Lung (tissue), 12 donors: ENCODE results near the gene CCN6. TPM values are rescaled to one million over a fixed set of nuclear protein-coding genes. Genes with fewer than 3 reads are reported as not detected.

Source experiments
- ATAC-seq: fragments of 200-7000 bp; cut with Tn5 transposase; one replicate; pipeline ENCODE4 v1.9.1; 2020; ENCODE audit warnings: moderate number of reproducible peaks; ENCODE audit not compliant: insufficient read depth, low FRiP score
- DNase-seq, 3 donors: peaks; one replicate each; pipeline ENCODE4 v3.0.0-alpha.2; 2013 to 2017
- H3K27ac ChIP-seq, 2 donors: one replicate each; pipeline ENCODE4 v1.5.1; 2013; ENCODE audit warnings: mild to moderate bottlenecking in 2 of 2, moderate library complexity in 2 of 2, control low read depth in 1 of 2, inconsistent platforms in 1 of 2, low read depth in 1 of 2, low read length in 1 of 2
- H3K27me3 ChIP-seq, 3 donors: one replicate each; pipeline ENCODE4 v1.5.1; 2013; ENCODE audit warnings: low read length in 2 of 3; ENCODE audit not compliant: control insufficient read depth in 3 of 3, insufficient read depth in 3 of 3
- H3K36me3 ChIP-seq, 4 donors: one replicate each; pipeline ENCODE4 v1.5.1; 2013; ENCODE audit warnings: low read length in 4 of 4, mild to moderate bottlenecking in 1 of 4, moderate library complexity in 1 of 4; ENCODE audit not compliant: control insufficient read depth in 4 of 4, insufficient read depth in 4 of 4
- H3K4me1 ChIP-seq, 5 donors: one replicate each; pipeline ENCODE4 v1.5.1; 2013; ENCODE audit warnings: low read length in 5 of 5, mild to moderate bottlenecking in 2 of 5, moderate library complexity in 1 of 5; ENCODE audit not compliant: control insufficient read depth in 5 of 5, insufficient read depth in 5 of 5
- H3K4me3 ChIP-seq: one replicate; pipeline ENCODE4 v1.5.1; 2013; ENCODE audit warnings: mild to moderate bottlenecking, control low read depth, moderate library complexity
- H3K9ac ChIP-seq, 2 donors: one replicate each; pipeline ENCODE4 v1.5.1; 2013; ENCODE audit warnings: low read length in 2 of 2, control low read depth in 1 of 2; ENCODE audit not compliant: insufficient read depth in 1 of 2
- H3K9me3 ChIP-seq, 4 donors: one replicate each; pipeline ENCODE4 v1.5.1; 2013; ENCODE audit warnings: low read length in 3 of 4, mild to moderate bottlenecking in 1 of 4, moderate library complexity in 1 of 4; ENCODE audit not compliant: control insufficient read depth in 4 of 4, insufficient read depth in 3 of 4
- WGBS, 2 donors: extraction: QIAGEN DNeasy Blood & Tissue Kit; methylation state at CpG; one replicate each; pipeline ENCODE4 v1.1.7; 2013; 5-methylcytosine and 5-hydroxymethylcytosine counted together
- polyA plus RNA-seq, 2 donors: library from polyadenylated mRNA; stranded (reverse); fragments of 200-250 nt; gene quantifications; one replicate each; pipeline ENCODE4 v1.2.1, GENCODE V29; 2013
- total RNA-seq, 2 donors: library from RNA; depleted of rRNA in 1 of 2; stranded (reverse); fragments of >200 nt in 1 of 2; gene quantifications; one replicate each; pipeline ENCODE4 v1.2.1, GENCODE V29; 2014 to 2021
- TF ChIP-seq, protein P1 (sequence below): IDR thresholded peaks from 2 replicates; pipeline ENCODE4 v1.5.1; 2012; ENCODE audit warnings: mild to moderate bottlenecking; ENCODE audit errors: control extremely low read depth, extremely low read depth
- donor health status: control.
- donor health status: control.
- donor health status: Bipolar disorder and iron deficiency.
- donor health status: healthy.
- donor health status: DM: yes; HTN: yes; CAD: no.

Gene CCN6
- total and polyA plus RNA-seq, 4 donors = not detected

DNA sequence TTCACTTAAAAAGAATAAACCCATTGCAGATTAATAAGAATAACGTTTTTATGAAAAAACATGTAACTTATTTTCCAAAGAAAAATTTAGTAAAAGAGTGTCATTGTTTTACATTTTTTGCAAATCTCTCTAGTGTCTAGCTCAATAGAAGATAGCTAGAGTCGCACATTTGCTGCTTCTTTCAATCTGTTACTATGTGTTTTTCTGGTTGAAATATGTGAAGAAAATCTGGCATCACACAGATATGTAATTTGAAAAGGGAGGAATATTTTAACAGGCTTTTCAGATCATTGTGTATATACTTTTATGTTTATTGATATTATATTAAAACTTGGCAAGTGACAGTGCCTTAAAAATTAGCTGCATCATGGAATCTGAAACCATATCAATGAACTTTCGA, 9.1 kb downstream of the CCN6 start:
- no peak overlapping the region for H3K9ac ChIP-seq
- ATAC-seq = no peak
- no peaks in the 10 kb centered on the region for H3K36me3 ChIP-seq
- WGBS, 2 donors = 88 to 94% methylated on average over 3 of the region's 3 CpGs
- H3K27ac ChIP-seq = no peak overlapping the region
- no peaks in the 10 kb centered on the region for H3K27me3 ChIP-seq
- H3K4me1 ChIP-seq = peaks cover 0 to 4% (median 0%) of the 10 kb centered on the region in 5 donors
- TF ChIP-seq, protein P1, sequence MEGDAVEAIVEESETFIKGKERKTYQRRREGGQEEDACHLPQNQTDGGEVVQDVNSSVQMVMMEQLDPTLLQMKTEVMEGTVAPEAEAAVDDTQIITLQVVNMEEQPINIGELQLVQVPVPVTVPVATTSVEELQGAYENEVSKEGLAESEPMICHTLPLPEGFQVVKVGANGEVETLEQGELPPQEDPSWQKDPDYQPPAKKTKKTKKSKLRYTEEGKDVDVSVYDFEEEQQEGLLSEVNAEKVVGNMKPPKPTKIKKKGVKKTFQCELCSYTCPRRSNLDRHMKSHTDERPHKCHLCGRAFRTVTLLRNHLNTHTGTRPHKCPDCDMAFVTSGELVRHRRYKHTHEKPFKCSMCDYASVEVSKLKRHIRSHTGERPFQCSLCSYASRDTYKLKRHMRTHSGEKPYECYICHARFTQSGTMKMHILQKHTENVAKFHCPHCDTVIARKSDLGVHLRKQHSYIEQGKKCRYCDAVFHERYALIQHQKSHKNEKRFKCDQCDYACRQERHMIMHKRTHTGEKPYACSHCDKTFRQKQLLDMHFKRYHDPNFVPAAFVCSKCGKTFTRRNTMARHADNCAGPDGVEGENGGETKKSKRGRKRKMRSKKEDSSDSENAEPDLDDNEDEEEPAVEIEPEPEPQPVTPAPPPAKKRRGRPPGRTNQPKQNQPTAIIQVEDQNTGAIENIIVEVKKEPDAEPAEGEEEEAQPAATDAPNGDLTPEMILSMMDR = no peak
- no peak overlapping the region for H3K4me3 ChIP-seq
- H3K9me3 ChIP-seq = no peaks in the 10 kb centered on the region
- no peak for DNase-seq

DNA sequence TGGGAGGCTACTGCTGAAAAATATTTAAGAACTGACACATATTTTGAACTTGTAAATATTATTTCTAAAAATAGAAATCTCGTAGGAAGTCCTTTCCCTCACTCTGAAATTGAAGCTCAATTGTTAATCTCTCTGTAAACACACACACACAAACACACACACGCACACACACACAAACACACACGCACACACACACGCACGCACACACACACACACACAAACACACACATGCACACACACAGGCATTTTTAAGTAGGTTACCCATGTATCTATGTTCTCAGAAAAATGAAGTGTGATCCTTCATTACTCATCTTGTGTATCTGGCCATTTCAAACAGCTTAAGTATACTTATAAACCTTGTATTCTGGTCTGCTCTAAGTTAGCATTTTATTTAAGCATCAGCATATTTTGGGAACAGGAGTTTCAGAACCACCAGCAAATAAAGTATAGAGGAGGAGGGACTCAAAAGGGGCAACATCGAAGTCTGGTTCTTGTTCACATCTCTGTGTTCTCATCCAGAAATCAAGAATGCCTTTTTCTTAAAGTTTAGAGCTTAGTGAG, 11.6 kb downstream of the CCN6 start:
- peak in 2 of 3 donors; percentile 33 to 41 for DNase-seq
- WGBS, 2 donors = 50 to 67% methylated on average over 6 of the region's 6 CpGs
- Histone ChIP-seq H3K4me3 (no peak overlapping the region), H3K36me3 (peaks cover 0 to 3% (median 2%) of the 10 kb centered on the region in 4 donors), H3K27me3 (no peaks in the 10 kb centered on the region), H3K9me3 (no peaks in the 10 kb centered on the region), H3K27ac (no peak overlapping the region), H3K4me1 (peaks cover 0 to 4% (median 0%) of the 10 kb centered on the region in 5 donors), H3K9ac (no peak overlapping the region)
- TF ChIP-seq, protein P1 = no peak
- no peak for ATAC-seq

DNA sequence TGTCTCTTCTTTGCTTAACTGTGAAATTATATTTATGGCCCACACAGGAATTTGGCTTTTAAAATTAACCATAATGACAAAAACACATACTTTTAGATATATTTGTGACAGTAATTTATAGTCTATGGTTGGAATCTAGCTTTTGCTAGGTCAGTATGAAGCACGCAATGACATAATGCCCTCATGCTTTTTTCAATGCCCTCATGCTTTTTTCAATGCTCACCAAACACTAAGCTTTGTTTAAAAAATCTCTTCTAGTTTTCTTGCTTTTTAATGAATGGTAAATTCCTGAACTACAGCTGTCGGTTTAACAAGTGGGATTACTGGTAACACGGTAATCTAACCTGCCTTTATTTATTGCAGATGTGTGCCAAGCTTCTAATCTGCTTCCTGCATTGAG, 12.7 kb downstream of the CCN6 start:
- Histone ChIP-seq H3K4me3 (no peak overlapping the region), H3K4me1 (peaks cover 0 to 4% (median 0%) of the 10 kb centered on the region in 5 donors), H3K9ac (no peak overlapping the region), H3K27ac (no peak overlapping the region), H3K36me3 (peaks cover 0 to 6% (median 2%) of the 10 kb centered on the region in 4 donors), H3K27me3 (no peaks in the 10 kb centered on the region), H3K9me3 (no peaks in the 10 kb centered on the region)
- no peak for DNase-seq
- 63 to 76% methylated on average over 3 of the region's 3 CpGs for WGBS, 2 donors
- TF ChIP-seq, protein P1 = no peak
- ATAC-seq = no peak

DNA sequence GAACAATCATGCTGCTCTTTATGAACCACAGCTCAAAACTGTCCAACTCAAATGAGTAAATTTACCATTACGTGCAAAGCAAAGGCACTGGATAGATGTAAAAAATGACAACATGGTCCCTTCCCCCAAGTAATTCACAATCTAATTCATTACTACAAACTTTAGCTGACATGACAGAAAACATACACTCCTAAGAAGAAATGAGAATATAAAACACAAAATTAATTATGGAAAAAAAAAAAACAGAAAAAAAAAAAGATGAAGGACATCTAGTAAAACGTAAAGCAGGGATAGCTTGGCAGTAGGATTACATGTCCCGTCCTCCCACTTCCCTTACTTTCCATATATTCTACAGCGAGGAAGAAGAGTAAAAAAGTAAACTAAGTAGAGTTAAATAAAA, 27.7 kb downstream of the CCN6 start:
- WGBS, 2 donors = 95% methylated on average over 4 of the region's 4 CpGs
- Histone ChIP-seq H3K27me3 (no peaks in the 10 kb centered on the region), H3K4me3 (no peak overlapping the region), H3K9me3 (no peaks in the 10 kb centered on the region), H3K4me1 (peaks cover 0 to 5% (median 0%) of the 10 kb centered on the region in 5 donors), H3K27ac (no peak overlapping the region), H3K36me3 (peaks cover 3 to 16% (median 8%) of the 10 kb centered on the region in 4 donors), H3K9ac (no peak overlapping the region)
- TF ChIP-seq, protein P1 = no peak
- ATAC-seq = no peak
- DNase-seq = no peak
